Natural killer cell treated with Interleukin-12 subunit alpha and Interleukin-12 subunit beta and Interleukin-15 and Interleukin-18, amount 100 ng/mL, for 72 hours (primary cell): Measurements from ENCODE around the gene ALPI. TPM values are rescaled to one million over a fixed set of nuclear protein-coding genes. Genes with fewer than 3 reads are reported as not detected.

Experiments
- ATAC-seq, 2 donors: fragments of 150-1000 bp; cut with Tn5 transposase in 1 of 2; sonication (Bioruptor Pico), chemical (Tn5 transposase) in 1 of 2; 2 replicates each; pipeline ENCODE4 v1.10.0; 2021
- DNase-seq: peaks from one replicate; pipeline ENCODE4 v3.0.0; 2022; ENCODE audit warnings: low spot score
- H3K27ac Mint-ChIP-seq, 2 donors: 1 replicate in 1 of 2; 2 replicates in 1 of 2; pipeline ENCODE4 v1.8.0; 2022; ENCODE audit warnings: mixed read lengths in 2 of 2, mild to moderate bottlenecking in 1 of 2, moderate library complexity in 1 of 2
- H3K27me3 Mint-ChIP-seq, 2 donors: 1 replicate in 1 of 2; 2 replicates in 1 of 2; pipeline ENCODE4 v1.8.0; 2022; ENCODE audit warnings: mixed read lengths in 2 of 2
- H3K36me3 Mint-ChIP-seq: one replicate; pipeline ENCODE4 v1.8.0; 2022; ENCODE audit warnings: mixed read lengths
- H3K4me1 Mint-ChIP-seq, 2 donors: 1 replicate in 1 of 2; 2 replicates in 1 of 2; pipeline ENCODE4 v1.8.0; 2022; ENCODE audit warnings: low read depth in 2 of 2, mixed read lengths in 2 of 2, mild to moderate bottlenecking in 1 of 2
- H3K4me3 Mint-ChIP-seq: one replicate; pipeline ENCODE4 v1.8.0; 2022; ENCODE audit warnings: mixed read lengths
- H3K9me3 Mint-ChIP-seq: 2 replicates; pipeline ENCODE4 v1.8.0; 2022; ENCODE audit warnings: mixed read lengths
- total RNA-seq, 2 donors: library from RNA; stranded (reverse); gene quantifications; one replicate each; pipeline ENCODE4 v1.2.3, GENCODE V29; 2022

The ALPI gene
- total RNA-seq, 2 donors from 2014 or later: not detected

DNA sequence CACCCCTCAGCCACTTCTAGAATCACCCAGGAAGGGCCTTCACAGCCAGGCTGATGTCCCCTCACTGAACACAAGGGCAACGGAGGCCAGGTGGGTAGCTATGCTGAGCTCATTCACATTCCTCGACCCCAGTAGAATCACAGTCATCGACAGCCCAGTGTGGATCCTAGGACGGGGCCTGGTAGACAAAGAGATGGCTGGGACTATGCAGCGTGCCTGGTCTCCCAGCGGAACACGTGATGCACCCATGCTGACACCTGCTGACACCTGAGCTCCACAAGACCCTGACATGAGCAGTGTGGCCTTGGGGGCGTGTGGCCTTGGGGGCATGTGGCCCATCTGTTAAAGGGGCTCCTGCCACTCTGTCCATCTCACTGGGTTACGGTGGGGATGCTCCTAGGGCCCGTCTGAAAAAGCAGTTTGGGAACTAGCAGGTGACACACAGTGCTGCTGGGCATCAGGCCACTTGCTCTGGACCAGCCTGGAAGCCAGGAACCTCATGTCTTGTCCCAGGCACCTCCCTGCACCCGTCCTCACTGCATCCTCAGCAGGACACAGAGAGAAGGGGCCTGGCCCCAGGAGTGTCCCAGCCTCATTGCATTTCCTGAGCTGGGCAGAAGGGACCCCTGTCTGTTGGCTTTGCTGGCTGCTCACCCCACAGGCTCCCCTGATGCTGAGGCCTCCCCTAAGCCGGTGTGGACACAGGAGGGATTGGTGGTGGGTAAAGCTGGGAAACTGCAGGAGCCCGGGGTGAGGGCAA lies 22.0 kb downstream of the ALPI start:
- Mint-ChIP-seq H3K4me3 (no peak overlapping the region), H3K4me1 (no peaks in the 10 kb centered on the region), H3K27ac (no peak overlapping the region), H3K9me3 (peaks cover 1% of the 10 kb centered on the region), H3K36me3 (peaks cover 2% of the 10 kb centered on the region), H3K27me3 (peaks cover 6 to 10% of the 10 kb centered on the region in 2 donors)
- DNase-seq: peak; percentile 40
- no peak for ATAC-seq

- H3K36me3 Mint-ChIP-seq: no peaks in the 10 kb centered on the region
- H3K4me1 Mint-ChIP-seq: no peaks in the 10 kb centered on the region
- no peak overlapping the region for H3K27ac Mint-ChIP-seq
- H3K4me3 Mint-ChIP-seq: no peak overlapping the region
- peaks cover 4 to 7% of the 10 kb centered on the region in 2 donors for H3K27me3 Mint-ChIP-seq
- H3K9me3 Mint-ChIP-seq: no peaks in the 10 kb centered on the region
- DNase-seq (peak; percentile 53), ATAC-seq (peak in 1 of 2 donors; percentile 2)
These were observed 22.8 kb downstream of the ALPI start for GRCh38 chr2:232478571-232479340.

GRCh38 chr2:232479341-232480200 lies 23.6 kb downstream of the ALPI start:
- H3K27ac Mint-ChIP-seq: no peak overlapping the region

DNA sequence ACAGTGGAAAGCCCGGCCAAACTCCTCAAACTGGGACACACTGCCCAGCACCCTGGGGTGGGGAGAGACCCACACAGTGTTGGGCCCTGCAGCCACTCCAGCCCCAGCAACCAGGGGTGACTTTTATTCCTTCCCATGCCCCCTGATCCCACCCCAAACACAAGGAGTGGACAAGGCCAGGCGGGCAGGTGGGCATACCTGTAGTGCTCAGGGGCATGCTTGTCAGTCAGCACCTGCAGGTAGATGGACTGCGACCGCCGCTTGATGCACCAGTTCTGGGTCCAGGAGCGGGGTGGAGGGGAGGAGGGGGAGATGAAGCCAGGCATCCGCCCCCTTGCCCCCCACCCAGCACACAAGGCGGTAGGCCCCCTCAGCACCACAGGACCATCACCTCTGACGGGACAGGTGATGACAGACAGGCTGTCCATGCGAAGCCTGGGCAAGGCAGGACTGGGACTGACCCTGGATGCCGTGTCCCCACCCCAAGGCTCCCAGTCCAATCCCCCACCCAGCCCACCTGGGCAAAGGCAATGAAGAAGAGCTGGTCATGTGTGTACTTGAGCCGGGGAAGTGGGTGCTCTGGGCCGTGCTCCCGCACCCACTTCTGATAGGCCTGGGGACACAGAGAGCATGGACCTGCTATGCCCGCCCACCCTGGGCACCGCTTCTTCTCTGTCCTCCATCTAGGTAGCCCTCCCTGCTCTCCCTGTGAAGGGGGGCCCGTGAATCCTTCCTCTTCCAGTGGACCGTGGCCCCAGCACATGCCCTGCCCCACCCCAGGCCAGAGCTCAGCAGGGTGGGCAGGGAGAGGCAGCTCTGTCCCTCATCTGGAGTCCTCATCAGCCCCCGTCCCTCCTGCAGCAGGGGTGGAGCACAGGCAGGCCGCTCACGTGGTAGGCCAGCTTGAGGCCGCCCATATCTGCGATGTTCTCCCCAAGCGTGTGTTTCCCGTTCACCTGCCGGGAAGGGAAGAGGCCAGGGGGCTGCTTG lies 24.5 kb downstream of the ALPI start:
- ATAC-seq (no peak), DNase-seq (peak; percentile 41)
- H3K27me3 Mint-ChIP-seq: peaks cover 6 to 8% of the 10 kb centered on the region in 2 donors
- no peaks in the 10 kb centered on the region for H3K36me3 Mint-ChIP-seq
- no peak overlapping the region for H3K27ac Mint-ChIP-seq
- no peak overlapping the region for H3K4me3 Mint-ChIP-seq
- H3K9me3 Mint-ChIP-seq: no peaks in the 10 kb centered on the region
- H3K4me1 Mint-ChIP-seq: no peaks in the 10 kb centered on the region

More at GRCh38 chr2:232479341-232480200, 23.6 kb downstream of the ALPI start:
- Mint-ChIP-seq H3K4me3 (no peak overlapping the region), H3K4me1 (no peaks in the 10 kb centered on the region), H3K36me3 (no peaks in the 10 kb centered on the region), H3K27me3 (peaks cover 1 to 5% of the 10 kb centered on the region in 2 donors), H3K9me3 (no peaks in the 10 kb centered on the region)
- no peak for ATAC-seq
- DNase-seq: peak; percentile 54

GRCh38 chr2:232481322-232482140 lies 25.6 kb downstream of the ALPI start:
- DNase-seq (no peak), ATAC-seq (no peak)
- Mint-ChIP-seq H3K27ac (no peak overlapping the region), H3K36me3 (no peaks in the 10 kb centered on the region), H3K9me3 (no peaks in the 10 kb centered on the region), H3K4me1 (no peaks in the 10 kb centered on the region), H3K27me3 (peaks cover 6 to 8% of the 10 kb centered on the region in 2 donors), H3K4me3 (no peak overlapping the region)

- Mint-ChIP-seq H3K4me3 (no peak overlapping the region), H3K9me3 (no peaks in the 10 kb centered on the region), H3K27me3 (peaks cover 6 to 8% of the 10 kb centered on the region in 2 donors), H3K4me1 (no peaks in the 10 kb centered on the region), H3K36me3 (no peaks in the 10 kb centered on the region), H3K27ac (no peak overlapping the region)
- DNase-seq (no peak), ATAC-seq (no peak)
These were observed 26.6 kb downstream of the ALPI start for GRCh38 chr2:232482301-232483238.

GRCh38 chr2:232483311-232483922 lies 27.5 kb downstream of the ALPI start:
- ATAC-seq: no peak
- Mint-ChIP-seq H3K4me1 (no peaks in the 10 kb centered on the region), H3K4me3 (no peak overlapping the region), H3K36me3 (no peaks in the 10 kb centered on the region), H3K27ac (no peak overlapping the region), H3K9me3 (no peaks in the 10 kb centered on the region), H3K27me3 (peaks cover 6 to 8% of the 10 kb centered on the region in 2 donors)
- DNase-seq: no peak

GRCh38 chr2:232483923-232484627 lies 28.1 kb downstream of the ALPI start:
- Mint-ChIP-seq H3K36me3 (no peaks in the 10 kb centered on the region), H3K4me1 (peaks cover 0 to 2% of the 10 kb centered on the region in 2 donors), H3K9me3 (no peaks in the 10 kb centered on the region), H3K27ac (no peak overlapping the region), H3K4me3 (no peak overlapping the region), H3K27me3 (peaks cover 13 to 14% of the 10 kb centered on the region in 2 donors)
- no peak for ATAC-seq
- DNase-seq: peak; percentile 41

DNA sequence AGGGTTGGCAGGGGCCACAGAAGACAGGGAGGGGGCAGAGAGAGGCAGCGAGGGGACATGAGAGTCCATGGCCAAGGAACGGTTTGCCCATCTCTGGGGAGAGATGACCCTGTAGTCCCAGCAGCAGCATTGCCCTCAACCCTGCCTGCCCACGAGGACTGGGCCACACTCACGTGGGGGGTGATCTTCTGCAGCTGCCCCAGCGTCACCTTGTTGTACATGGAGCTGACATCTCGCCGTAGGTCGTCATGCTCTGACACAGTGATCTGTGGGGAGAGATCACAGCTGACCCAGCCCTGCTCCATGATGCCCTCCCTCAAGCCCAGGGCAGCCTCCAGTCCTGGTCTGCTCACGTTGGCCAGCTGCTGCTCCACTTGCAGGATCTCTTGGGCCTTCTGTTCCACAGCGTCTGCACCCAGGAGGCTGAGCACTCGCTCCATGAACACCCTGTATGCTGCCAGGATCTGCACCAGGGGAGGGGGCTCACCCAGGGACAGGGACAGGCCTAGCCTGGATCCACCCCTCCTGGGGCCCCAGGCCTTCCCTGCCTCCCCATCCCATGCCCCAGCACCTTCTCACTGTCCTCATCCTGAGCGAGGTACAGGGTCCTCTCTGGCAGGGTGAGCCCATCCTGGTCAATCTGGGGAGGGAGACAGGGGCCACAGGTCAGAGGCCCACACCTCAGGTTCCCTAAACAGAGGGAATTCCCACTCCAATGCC lies 28.8 kb downstream of the ALPI start:
- Mint-ChIP-seq H3K9me3 (no peaks in the 10 kb centered on the region), H3K36me3 (no peaks in the 10 kb centered on the region), H3K4me3 (no peak overlapping the region), H3K27me3 (peaks cover 20 to 22% of the 10 kb centered on the region in 2 donors), H3K27ac (no peak overlapping the region), H3K4me1 (peaks cover 0 to 2% of the 10 kb centered on the region in 2 donors)
- DNase-seq: peak; percentile 35
- ATAC-seq: no peak

DNA sequence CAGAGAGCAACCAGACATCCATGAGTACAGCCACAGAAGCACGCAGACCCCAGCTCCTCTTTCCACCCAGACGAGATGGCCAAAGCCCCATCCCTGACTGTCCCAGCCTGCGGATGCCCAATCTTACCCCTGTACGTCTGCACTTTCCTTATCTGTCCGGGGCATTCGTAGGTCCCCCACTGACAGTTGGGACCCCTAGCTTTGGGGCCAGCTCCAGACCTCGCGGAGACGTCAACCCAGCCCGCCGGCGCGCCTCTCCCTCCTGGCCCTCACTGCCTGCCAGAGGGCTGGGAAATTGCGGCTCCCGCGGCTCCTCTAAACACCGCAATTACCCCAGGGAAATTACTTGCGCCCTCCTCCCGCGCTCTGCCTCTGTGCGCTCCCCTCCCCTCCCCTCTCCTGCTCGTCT lies 29.4 kb downstream of the ALPI start:
- H3K27me3 Mint-ChIP-seq: peaks cover 21 to 23% of the 10 kb centered on the region in 2 donors
- ATAC-seq (no peak), DNase-seq (no peak)
- no peaks in the 10 kb centered on the region for H3K36me3 Mint-ChIP-seq
- H3K4me1 Mint-ChIP-seq: peaks cover 0 to 2% of the 10 kb centered on the region in 2 donors
- no peak overlapping the region for H3K27ac Mint-ChIP-seq
- H3K4me3 Mint-ChIP-seq: no peak overlapping the region
- no peaks in the 10 kb centered on the region for H3K9me3 Mint-ChIP-seq
